ENCODE data around the gene NOS3. TPM values are rescaled to one million over a fixed set of nuclear protein-coding genes. Genes with fewer than 3 reads are reported as not detected.
"Not testable (repeated sequence)": the region's sequence is repeated elsewhere in the genome, so short reads cannot be mapped to it uniquely, and the experiment has no call there.

Gene NOS3
- total RNA-seq, 1 donor from 2014 or later = 12.6 TPM

DNA sequence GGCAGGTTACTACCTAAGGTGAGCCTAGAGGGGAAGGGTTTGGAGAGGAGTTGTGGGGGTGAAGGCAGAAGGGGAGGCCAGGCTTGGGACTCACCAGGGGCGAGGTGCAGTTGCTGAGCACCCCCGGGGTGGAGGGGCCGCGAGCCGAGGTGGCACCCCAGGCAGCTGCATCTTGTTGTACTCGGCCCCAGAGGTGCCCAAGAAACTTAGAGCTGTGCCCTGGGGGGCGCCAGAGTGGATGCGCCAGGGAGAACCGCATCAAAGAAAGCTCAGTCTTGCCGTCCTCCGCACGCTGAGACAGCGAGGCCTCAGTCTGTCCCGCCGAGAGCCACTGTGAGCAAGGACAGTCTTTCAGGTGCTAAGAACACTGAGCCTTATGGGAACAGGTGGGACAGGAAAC is 26.1 kb downstream of the NOS3 start:
- DNase-seq (ENCODE audit: low spot score) = no peak

DNA sequence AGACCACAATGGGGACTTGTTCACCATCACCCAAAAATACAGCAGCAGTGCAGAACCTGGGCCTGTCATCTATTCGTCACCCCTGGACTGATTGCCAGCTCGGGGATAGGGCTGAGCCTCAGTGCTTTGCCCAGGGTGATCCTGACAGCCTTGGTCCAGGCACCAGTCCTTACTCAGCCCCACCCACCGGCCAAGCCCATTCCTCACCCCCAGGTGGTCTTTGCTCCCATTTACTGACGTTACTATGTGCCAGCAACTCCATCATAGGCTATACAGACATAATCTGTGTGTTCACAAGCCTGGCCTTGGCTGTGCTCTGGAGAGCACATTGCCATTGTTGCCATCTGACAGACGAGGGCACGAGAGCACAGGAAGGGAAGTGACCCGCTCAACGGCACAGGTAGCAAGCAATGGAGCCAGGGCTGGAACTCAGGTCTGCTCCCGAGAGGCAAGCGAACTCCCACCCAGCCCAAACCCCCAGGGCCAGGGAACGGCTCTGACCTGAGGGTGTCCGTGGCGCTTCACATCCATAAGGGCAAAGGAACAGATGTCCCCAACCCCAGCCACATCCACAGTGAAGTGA is 26.6 kb downstream of the NOS3 start:
- no peak for DNase-seq (ENCODE audit: low spot score)

DNA sequence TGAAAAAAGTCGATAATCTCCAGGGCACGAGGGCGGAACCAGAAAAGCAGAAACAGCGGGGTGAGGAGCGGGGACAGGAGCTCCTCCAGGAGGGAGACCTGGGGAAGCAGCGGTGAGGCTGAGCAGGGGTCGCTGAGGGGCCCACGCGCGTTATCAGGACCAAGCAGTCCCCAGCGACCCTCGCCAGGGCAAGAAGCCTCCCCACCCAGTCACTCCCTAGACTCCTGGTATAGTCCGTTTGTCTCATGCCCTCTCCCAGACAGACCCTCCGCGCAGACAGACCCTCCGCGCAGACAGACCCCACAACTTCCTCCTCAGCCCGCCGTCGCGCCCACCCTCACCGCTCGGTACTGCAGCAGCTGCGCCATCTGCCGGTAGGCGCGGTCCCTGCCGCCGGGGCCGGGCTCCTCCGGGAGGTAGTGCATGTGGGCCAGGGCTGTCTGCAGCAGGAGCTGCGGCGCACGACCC is 27.2 kb downstream of the NOS3 start:
- DNase-seq (ENCODE audit: low spot score) = peak; percentile 66

DNA sequence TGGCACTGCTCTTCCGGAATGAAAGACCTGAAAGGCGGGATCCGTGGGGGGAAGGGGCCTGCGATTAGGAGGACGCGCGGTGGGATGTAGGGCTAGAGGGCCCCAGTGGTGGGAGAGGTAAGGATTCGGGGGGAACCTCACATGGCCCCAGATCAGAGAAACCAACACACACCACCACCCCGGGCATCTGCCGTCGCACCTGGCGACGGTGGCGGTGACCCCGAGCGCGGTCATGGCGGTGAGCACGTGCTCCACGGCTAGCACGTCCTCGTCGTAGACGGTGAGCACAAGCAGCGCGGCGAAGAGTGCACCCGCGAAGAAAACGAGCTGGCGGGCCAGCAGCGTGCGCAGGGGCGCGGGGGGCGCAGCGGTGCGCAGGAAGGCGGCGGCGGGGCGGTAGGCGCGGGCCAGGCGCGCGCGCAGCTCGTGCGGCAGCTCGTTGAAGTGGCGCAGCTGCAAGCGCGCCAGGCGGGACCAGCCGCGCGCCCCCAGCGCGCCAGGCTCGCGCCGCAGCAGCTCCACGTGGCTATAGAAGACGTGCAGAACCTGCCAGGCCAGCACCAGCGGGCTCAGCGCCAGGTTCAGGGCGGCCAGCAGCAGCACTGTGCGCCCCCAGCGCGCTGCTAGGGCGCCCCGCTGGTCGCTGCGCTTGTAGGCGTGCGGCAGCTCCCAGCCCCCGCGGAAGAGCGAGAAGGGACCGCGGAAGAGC is 27.8 kb downstream of the NOS3 start:
- DNase-seq (ENCODE audit: low spot score) = peak; percentile 38

DNA sequence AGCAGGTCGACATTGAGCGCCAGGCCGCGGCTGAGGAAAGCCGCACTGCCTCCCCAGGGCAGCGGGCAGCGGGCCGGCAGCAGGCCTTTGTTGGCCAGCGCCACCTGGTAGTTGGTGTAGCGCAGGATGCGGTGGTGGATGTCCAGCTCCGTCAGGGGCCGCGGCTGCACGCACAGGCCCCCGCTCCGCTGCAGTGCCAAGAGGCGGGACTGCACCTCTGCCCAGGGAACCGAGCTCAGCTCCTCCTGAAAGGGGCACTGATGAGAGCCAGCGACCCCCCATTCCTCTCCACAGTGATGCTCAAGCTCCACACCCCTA is 28.3 kb downstream of the NOS3 start:
- DNase-seq (ENCODE audit: low spot score) = no peak

DNA sequence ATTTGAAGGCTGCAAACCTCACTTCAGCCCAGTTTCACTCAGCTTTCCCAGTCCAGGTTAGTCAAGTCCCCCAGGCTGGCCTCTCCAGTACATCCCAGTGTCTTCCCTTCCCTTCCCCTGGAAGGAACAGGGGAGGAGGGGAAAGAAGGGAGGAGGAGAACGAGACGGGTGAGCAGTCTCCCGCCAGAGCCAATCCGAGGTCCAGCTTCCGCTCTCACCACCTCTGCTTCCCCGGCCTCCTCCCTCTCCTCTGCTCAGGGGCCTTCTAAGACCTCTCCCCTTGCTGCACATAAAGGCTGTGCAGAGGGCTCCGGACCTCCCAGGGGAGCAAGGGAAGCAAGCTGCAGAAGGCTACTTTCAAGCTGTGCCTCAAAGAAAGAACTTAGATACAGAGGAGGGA is 29.4 kb downstream of the NOS3 start:
- no peak for DNase-seq (ENCODE audit: low spot score)

DNA sequence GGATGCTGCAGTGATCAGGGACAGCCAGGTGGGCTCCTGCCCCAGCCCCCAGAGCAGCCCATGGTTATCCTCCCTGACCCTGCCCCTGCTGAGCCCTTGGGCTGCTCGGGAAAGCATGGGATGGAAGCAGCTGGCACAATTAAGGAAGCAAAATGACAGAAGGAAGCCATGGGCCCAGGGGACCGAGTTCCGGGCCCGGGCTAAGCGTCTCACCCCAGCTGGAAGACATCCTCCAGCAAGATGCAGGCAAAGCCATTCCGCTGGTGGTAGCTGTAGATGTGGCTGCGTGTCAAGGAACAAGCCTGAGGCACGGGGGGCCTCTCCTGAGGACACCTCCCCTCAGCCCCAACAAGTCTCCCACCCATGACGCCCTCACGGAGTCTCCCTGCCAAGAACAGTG is 32.4 kb downstream of the NOS3 start:
- DNase-seq (ENCODE audit: low spot score) = no peak

DNA sequence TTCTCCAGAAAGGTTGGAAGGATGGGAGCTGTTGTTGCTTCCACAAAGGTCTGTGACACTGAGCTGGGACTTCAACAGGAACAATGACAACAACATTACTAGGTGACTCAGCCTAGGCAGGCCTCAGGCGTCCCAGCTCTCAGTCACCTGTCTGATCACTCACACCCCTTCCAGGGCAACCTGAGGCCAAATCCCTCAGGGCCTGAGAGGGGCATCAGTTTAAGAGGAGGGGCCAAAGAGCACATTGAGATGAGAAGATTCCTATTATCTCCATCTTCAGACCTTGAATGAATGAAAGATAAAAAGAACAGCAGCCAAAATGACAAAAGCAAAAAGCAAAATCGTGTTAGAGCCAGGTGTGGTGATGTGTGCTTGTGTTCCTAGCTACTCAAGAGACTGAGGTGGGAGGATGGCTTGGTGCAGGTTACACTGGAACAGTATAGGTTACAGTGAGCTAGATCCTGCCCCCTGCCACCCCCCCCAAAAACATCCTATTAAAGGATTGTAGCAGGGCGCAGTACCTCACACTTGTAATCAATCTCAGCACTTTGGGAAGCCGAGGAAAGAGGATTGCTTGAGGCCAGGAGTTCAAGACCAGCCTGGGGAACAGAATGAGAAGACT is 33.7 kb downstream of the NOS3 start, which contains the start of gene ATG9B:
ATG9B (minus strand) TSS at position 60 of the 622 bp plus-strand sequence. CDS start 71 bp downstream, outside the sequence.
- DNase-seq (ENCODE audit: low spot score) = no peak

DNA sequence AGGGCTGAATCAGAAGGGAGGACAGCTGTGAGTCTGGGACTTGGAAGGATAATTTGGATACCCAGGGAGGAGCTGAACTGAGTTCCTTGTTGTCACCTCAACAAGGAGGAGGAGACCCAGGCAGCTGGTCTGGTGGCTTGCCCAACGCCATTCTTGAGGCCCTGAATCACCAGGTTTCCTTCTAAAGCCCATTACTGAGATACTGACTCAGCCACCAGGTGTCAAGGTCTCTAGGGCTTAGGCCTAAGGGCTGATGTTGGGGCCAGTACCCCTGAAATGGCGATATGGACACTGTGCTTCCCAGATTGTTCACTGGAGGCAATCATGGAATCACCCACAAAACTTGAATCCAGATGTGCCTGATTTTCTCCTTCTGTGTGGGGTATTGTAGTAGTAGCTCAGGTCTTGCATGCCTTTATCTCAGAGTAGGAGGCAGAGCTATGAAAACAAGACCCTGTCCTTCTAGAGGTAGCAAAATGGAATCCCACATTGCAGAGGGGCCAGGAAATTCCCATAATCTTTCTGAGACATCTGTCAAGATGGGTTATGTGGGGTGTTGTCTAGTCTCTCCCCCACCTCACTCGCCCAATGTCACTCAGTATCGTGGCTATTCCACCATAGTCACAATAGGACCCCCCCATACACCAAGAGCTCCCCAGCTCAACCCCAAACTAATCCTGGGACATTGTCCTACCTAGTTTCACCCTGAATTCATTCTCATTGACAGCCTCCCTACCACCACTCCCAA is 35.3 kb downstream of the NOS3 start:
- DNase-seq (ENCODE audit: low spot score) = no peak

DNA sequence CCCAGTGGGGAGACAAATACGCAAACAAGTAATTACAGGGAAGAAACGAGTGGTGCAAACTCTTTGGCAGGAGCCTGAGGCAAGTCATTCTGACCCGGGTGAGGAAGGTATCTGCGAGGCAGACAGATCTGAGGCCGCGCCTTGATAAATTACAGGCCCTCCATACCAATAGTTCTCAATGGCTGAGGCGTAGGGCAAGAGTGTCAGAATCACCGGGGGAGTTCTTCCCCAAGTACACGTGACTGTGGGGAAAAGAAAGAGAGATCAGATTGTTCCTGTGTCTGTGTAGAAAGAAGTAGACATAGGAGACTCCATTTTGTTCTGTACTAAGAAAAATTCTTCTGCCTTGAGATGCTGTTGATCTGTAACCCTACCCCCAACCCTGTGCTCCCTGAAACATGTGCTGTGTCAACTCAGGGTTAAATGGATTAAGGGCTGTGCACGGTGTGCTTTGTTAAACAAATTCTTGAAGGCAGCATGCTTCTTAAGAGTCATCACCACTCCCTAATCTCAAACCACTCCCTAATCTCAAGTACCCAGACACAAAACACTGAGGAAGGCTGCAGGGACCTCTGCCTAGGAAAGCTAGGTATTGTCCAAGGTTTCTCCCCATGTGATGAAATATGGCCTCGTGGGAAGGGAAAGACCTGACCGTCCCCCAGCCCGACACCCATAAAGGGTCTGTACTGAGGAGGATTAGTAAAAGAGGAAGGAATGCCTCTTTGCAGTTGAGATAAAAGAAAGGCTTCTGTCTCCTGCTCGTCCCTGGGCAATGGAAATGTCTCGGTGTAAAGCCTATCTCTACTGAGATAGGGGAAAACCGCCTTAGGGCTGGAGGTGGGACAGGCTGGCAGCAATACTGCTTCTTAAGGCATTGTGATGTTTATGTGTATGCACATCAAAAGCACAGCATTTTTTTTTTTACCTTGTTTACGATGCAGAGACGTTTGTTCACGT is 36.2 kb downstream of the NOS3 start:
- not testable (repeated sequence) for DNase-seq (ENCODE audit: low spot score)

DNA sequence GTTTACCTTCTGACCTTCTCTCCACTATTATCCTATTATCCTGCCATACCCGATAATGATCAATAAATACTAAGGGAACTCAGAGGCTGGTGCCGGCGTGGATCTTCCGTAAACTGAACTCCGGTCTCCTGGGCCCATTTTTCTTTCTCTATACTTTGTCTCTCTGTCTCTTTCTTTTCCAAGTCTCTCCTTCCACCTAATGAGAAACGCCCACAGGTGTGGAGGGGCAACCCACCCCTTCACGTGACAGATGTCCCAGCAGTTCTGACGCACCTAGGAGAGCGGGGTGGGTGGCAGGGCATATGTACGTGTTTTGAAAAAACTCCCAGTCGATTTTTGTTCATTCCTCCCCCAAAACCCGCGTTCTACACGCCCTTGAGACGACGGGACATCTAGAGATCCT is 36.9 kb downstream of the NOS3 start:
- DNase-seq (ENCODE audit: low spot score) = not testable (repeated sequence)

DNA sequence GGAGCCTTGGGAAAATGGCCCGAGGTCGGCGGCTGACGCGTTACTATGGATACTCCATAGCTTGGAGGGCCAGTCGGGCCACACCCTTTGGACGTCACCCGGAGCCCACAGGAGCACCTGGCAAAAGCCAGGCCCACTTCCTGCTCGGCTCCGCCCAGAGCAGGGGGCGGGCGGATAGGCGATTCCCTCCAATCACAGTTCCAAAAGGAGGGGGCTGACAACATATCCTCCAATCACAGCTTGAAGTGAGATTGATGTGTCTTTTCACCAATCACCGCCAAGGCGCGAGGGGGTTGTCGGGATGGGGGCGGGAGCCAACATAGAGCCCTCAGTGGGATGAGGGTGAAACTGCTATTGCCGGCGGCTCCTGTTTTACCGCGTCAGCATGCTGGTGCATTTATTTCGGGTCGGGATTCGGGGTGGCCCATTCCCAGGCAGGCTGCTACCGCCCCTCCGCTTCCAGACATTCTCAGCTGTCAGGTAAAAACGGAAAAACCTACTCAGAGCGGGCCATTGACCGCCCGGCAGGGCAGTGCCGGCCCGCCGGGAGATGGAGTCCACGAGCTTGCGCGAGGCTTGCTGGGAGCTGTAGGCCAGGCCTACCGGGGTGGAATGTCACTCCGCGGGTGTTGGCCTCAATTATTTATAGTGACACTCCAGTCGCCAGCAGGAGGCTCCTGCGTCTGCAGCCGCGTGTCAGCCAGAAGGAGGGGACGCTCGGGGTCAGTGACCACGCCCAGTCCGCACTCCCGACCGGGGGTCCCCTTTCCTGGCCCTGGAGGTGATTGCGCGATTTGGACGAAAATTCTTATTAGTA is 37.5 kb downstream of the NOS3 start, which contains the start of gene ABCB8:
ABCB8 (plus strand) TSS at position 320 of the 817 bp plus-strand sequence; CDS start at position 386, 66 bp downstream.
- peak; percentile 100 for DNase-seq (ENCODE audit: low spot score)

DNA sequence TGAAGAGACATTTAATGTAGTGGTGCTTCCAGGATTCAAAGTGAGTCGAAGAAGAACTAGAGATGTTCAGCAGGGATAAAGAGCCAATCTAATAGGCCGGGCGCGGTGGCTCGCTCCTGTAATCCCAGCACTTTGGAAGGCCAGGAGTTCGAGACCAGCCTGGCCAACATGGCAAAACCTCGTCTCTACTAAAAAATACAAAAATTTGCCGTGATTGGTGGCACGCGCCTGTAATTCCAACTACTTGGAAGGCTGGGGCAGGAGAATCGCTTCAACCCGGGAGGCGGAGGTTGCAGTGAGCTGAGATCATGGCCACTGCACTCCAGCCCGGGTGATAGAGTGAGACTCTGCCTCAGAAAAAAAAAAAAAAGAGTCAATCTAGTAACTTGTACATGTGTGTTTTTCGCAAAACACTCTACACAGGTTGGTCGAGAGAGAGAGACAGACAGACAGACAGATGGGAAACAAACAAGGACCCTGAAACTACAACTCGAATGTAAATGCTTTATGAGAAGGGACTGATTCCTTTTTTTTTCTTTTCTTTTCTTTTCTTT is 38.2 kb downstream of the NOS3 start:
- no peak for DNase-seq (ENCODE audit: low spot score)

DNA sequence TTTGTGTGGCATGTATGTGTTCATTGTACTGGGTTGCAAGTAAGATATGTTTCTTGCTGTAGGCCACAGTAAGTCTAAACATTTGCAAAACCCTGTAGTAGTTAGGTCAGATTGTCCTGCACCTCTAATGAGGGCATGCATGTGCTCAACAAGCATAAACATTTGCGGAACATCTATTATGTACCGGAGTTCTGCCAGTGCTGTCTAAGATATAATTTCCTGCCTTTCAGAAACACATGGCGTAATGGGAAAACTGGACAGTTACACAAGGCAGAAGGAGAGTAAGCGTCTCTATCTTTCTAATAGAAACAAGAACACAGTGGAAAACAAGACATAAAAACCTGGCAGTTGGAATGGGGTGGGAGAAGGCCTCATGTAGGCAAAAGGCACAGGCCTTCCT is 40.2 kb downstream of the NOS3 start:
- DNase-seq (ENCODE audit: low spot score) = no peak

DNA sequence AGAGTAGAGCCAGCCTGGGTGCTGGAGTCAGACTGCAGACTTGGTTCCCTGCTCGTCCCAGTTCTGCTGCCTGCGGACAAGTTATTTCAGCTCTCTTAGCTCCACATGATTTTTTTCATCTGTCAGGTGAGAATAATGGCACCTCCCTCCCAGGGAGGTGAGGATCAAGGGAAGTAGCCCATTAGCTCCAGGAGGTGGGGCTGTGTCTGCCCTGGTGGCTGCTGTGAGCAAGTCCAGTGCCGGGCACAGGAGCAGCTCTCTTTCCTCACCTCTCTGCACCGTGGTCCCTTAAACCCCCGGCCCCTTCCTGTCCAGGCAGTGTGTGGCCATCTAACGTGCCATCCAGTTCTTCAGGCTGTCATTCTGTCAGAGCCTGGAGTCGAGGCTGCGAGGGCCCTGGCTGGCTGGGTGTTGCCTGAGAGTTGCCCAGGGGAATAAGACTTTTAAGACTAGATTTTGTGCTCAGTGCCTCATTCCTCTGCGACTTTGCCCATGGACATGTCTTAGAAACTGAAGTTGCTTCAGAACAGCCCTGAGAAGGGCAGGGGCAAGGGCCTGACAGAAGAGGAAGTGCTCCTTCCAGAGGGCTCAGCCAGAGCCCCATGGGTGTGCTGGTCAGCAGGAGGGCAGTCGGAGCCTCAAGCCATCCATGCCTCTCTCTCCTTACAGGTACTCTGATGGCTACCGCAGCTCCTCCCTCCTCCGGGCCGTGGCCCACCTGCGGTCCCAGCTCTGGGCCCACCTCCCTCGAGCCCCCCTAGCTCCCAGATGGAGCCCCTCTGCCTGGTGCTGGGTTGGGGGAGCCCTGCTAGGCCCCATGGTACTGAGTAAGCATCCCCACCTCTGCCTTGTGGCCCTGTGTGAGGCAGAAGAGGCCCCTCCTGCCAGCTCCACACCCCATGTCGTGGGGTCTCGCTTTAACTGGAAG is 42.4 kb downstream of the NOS3 start:
- DNase-seq (ENCODE audit: low spot score) = no peak

DNA sequence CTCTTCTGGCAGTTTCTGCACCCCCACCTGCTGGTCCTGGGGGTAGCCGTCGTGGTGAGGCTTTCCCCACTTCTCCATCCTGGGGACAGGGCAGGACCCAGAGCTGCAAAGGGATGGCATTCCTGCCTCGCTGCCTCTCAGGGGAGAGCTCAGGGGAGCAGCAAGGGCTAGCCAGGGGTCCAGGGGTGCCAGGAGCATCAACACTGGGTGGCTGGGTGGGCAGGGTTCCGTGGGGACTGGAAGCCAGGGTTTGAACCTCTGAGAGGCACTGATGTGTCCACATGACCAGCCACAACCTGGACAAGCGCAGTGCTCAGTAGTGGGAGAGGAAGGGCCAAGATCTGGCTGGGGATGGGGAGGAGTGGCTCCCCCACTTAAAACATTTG is 43.0 kb downstream of the NOS3 start:
- DNase-seq (ENCODE audit: low spot score) = no peak

DNA sequence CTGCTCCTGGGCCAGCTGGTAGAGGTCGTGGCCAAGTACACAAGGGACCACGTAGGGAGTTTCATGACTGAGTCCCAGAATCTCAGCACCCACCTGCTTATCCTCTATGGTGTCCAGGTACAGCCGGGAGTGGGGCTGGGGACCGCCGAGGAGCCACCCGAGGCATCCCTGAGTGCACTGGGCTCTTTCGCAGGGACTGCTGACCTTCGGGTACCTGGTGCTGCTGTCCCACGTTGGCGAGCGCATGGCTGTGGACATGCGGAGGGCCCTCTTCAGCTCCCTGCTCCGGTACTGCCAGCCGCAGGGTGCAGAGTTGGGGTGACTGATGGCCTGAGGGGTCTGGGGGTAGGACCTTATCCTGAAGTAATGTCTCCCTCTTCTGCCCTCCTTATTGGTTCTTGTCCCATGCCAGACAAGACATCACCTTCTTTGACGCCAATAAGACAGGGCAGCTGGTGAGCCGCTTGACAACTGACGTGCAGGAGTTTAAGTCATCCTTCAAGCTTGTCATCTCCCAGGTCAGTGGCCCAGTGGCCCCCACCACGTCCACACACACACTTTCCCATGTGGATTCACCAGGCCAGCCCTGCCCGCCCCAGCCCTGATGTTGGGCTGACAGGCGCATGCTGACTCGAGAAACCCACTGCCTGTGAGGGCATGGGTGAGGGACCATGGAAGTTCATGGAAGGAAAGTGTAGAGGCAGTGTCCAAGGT is 43.7 kb downstream of the NOS3 start:
- no peak for DNase-seq (ENCODE audit: low spot score)

DNA sequence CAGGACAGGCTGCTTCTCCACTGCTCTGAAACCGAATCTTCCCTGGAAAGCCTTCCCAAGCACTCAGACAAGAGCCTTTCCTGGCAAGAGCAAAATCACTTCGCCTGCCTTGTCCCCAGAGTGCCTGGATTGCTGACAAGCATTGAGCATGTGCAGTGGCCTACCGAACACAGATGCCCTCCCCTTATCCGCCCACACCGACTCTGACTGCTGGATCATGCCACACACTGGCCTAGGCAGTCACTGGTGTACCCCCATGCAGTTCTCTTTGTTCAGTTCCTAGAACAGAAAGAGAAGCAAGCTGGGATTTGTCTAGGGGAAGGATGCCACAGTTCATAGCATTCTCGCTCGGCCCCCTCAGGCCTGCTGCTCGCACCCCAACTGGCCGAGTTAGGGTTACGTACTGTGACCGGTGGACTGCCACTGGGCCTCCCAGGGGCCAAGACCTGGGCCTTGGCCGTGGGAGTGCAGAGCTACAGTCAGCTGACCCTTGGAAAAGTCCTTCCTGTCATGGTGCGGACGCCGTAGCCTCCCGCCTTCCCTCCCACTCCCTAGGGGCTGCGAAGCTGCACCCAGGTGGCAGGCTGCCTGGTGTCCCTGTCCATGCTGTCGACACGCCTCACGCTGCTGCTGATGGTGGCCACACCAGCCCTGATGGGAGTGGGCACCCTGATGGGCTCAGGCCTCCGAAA is 44.4 kb downstream of the NOS3 start:
- no peak for DNase-seq (ENCODE audit: low spot score)
